ENCODE results near the gene EFHC1.

GRCh38 chr6:52510213-52510562 lies 90.0 kb downstream of the EFHC1 start:
- TF ChIP-seq CTCF (IDR thresholded peaks at IDR 0.05; ENCODE audit: insufficient read depth, low read depth, low read length) = no peak
- TF ChIP-seq EZH2 (IDR thresholded peaks at IDR 0.05; ENCODE audit: insufficient read depth, low read length) = no peak

Data from astrocyte (in vitro differentiated cells and primary cell).